HCT116 (cell line): Measurements from ENCODE around the gene CALML6. TPM values are rescaled to one million over a fixed set of nuclear protein-coding genes. Genes with fewer than 3 reads are reported as not detected.

Source experiments
- ATAC-seq: fragments of 200-7000 bp; cut with Tn5 transposase; 2 replicates; pipeline ENCODE4 v1.9.1; 2020; ENCODE audit warnings: mild to moderate bottlenecking, moderate library complexity
- BruUV-seq: library from RNA; stranded (reverse); fragments of 400-500 nt; replicated peaks from 2 replicates; lab custom pipeline; 2021; lab: Mats Ljungman, UMichigan
- CTCF ChIA-PET: fragments of 300-600 bp; sonication (Branson Sonifier 250); formaldehyde crosslinking; loops from one replicate; lab custom pipeline; 2021; ENCODE audit warnings: antibody characterized with exemption; lab: Charles Lee
- POLR2A ChIA-PET: fragments of 300-600, 350-600 bp; sonication (Branson Sonifier 250); formaldehyde crosslinking; loops from one replicate; lab custom pipeline; 2021; ENCODE audit warnings: antibody characterized with exemption; lab: Charles Lee
- RAD21 ChIA-PET, 2 experiments: fragments of 300-600 bp; sonication (Branson Sonifier 250); formaldehyde crosslinking; loops; one replicate each; lab custom pipeline; 2023; ENCODE audit warnings: low total read pairs in 2 of 2; ENCODE audit not compliant: uncharacterized antibody in 2 of 2, unreplicated experiment in 2 of 2, low non-redundant PET in 1 of 2; lab: Charles Lee
- DNase-seq: peaks from one replicate; pipeline ENCODE4 v3.0.0-alpha.2; 2010; ENCODE audit warnings: low read depth, low spot score
- H2AFZ ChIP-seq: fragments of 200-600 bp; shearing (Covaris generic), sonication (generic); 2 replicates; pipeline ENCODE4 v1.6.1; 2017; ENCODE audit warnings: low read depth, mixed run types, mixed read lengths, antibody characterized with exemption, low read length; ENCODE audit not compliant: poor library complexity, severe bottlenecking
- H3K27ac ChIP-seq: 2 replicates; pipeline ENCODE4 v1.5.1; 2012; ENCODE audit warnings: low read depth, low read length
- H3K27me3 ChIP-seq: fragments of 200-600 bp; sonication (generic); 2 replicates; pipeline ENCODE4 v1.6.1; 2016; ENCODE audit warnings: mixed run types, low read length, mixed read lengths; ENCODE audit not compliant: insufficient read depth
- H3K36me3 ChIP-seq, 2 experiments: fragments of 200-500 bp in 1 of 2; fragments of 200-600 bp in 1 of 2; sonication (Bioruptor generic) in 1 of 2; sonication (generic) in 1 of 2; 2 replicates each; pipeline versions ENCODE4 v1.5.1 to v1.6.1; 2014 to 2016; ENCODE audit warnings: low read length in 2 of 2, inconsistent platforms in 1 of 2, mixed read lengths in 1 of 2, mixed run types in 1 of 2; ENCODE audit not compliant: insufficient read depth in 2 of 2, control insufficient read depth in 1 of 2
- H3K4me1 ChIP-seq, 2 experiments: fragments of 200-600 bp in 1 of 2; sonication (generic) in 1 of 2; 2 replicates each; pipeline versions ENCODE4 v1.5.1 to v1.6.1; 2012 to 2017; ENCODE audit warnings: low read length in 2 of 2, inconsistent platforms in 1 of 2, mild to moderate bottlenecking in 1 of 2, mixed read lengths in 1 of 2, mixed run types in 1 of 2, moderate library complexity in 1 of 2; ENCODE audit not compliant: insufficient read depth in 2 of 2, control insufficient read depth in 1 of 2
- H3K4me2 ChIP-seq: fragments of 200-600 bp; sonication (generic); 2 replicates; pipeline ENCODE4 v1.6.1; 2017; ENCODE audit warnings: mixed run types, low read length, mixed read lengths
- H3K4me3 ChIP-seq, 2 experiments: fragments of 200-600 bp in 1 of 2; sonication (generic) in 1 of 2; replicated peaks in 1 of 2; 2 replicates each; pipeline ENCODE4 v1.5.1; 2011 to 2016; ENCODE audit warnings: low read length in 2 of 2, control low read depth in 1 of 2, low read depth in 1 of 2, mild to moderate bottlenecking in 1 of 2, mixed read lengths in 1 of 2, mixed run types in 1 of 2
- H3K79me2 ChIP-seq: fragments of 200-600 bp; sonication (generic); 2 replicates; pipeline ENCODE4 v1.6.1; 2017; ENCODE audit warnings: mild to moderate bottlenecking, mixed run types, low read length, moderate library complexity, mixed read lengths; ENCODE audit not compliant: insufficient read depth
- H3K9ac ChIP-seq: fragments of 200-600 bp; sonication (generic); 2 replicates; pipeline ENCODE4 v1.6.1; 2016; ENCODE audit warnings: low read length, mixed read lengths
- H3K9me2 ChIP-seq: fragments of 200-600 bp; sonication (generic), shearing (Covaris generic); 2 replicates; pipeline ENCODE4 v1.6.1; 2017; ENCODE audit warnings: mixed run types, mild to moderate bottlenecking, moderate library complexity; ENCODE audit not compliant: insufficient read depth
- H3K9me3 ChIP-seq, 2 experiments: fragments of 200-500 bp in 1 of 2; fragments of 200-600 bp in 1 of 2; sonication (Bioruptor generic) in 1 of 2; sonication (generic) in 1 of 2; 2 replicates each; pipeline ENCODE4 v1.6.1; 2014 to 2017; ENCODE audit warnings: low read length in 2 of 2, mixed read lengths in 2 of 2, inconsistent platforms in 1 of 2, low read depth in 1 of 2, mild to moderate bottlenecking in 1 of 2, mixed run types in 1 of 2, moderate library complexity in 1 of 2; ENCODE audit not compliant: control insufficient read depth in 1 of 2, insufficient read depth in 1 of 2
- H4K20me1 ChIP-seq: fragments of 200-600 bp; sonication (generic), shearing (Covaris generic); 2 replicates; pipeline ENCODE4 v1.6.1; 2017; ENCODE audit warnings: mixed run types, mild to moderate bottlenecking, moderate library complexity; ENCODE audit not compliant: insufficient read depth
- CBX3 ChIP-seq: IDR thresholded peaks from 2 replicates; pipeline ENCODE4 v1.6.1; 2012; ENCODE audit warnings: low read depth
- CEBPB ChIP-seq: IDR thresholded peaks from 2 replicates; pipeline ENCODE4 v1.6.1; 2012; ENCODE audit warnings: low read depth
- EGR1 ChIP-seq: IDR thresholded peaks from 2 replicates; pipeline ENCODE4 v1.6.1; 2012; ENCODE audit warnings: low read depth
- ELF1 ChIP-seq: IDR thresholded peaks from 2 replicates; pipeline ENCODE4 v1.6.1; 2012; ENCODE audit warnings: low read depth, borderline replicate concordance
- EZH2phosphoT487 ChIP-seq: fragments of 200-600 bp; IDR thresholded peaks from 2 replicates; pipeline ENCODE4 v1.6.1; 2018; ENCODE audit warnings: antibody characterized with exemption, borderline replicate concordance
- FOSL1 ChIP-seq: IDR thresholded peaks from 2 replicates; pipeline ENCODE4 v1.6.1; 2012; ENCODE audit warnings: low read depth
- JUND ChIP-seq: IDR thresholded peaks from 2 replicates; pipeline ENCODE4 v1.6.1; 2012
- POLR2A ChIP-seq: IDR thresholded peaks from 2 replicates; pipeline ENCODE4 v1.7.0; 2011; ENCODE audit warnings: borderline replicate concordance; ENCODE audit not compliant: insufficient read depth, insufficient read length; ENCODE audit errors: extremely low read depth
- POLR2AphosphoS5 ChIP-seq: IDR thresholded peaks from 2 replicates; pipeline ENCODE4 v1.6.1; 2011; ENCODE audit warnings: mild to moderate bottlenecking, low read depth, low read length, moderate library complexity
- RAD21 ChIP-seq: IDR thresholded peaks from 2 replicates; pipeline ENCODE4 v1.6.1; 2012; ENCODE audit warnings: low read depth, mild to moderate bottlenecking
- SIN3A ChIP-seq: IDR thresholded peaks from 2 replicates; pipeline ENCODE4 v1.6.1; 2012; ENCODE audit warnings: low read depth
- SP1 ChIP-seq: IDR thresholded peaks from 2 replicates; pipeline ENCODE4 v1.6.1; 2012; ENCODE audit warnings: low read depth
- SRF ChIP-seq: IDR thresholded peaks from 2 replicates; pipeline ENCODE4 v1.6.1; 2012; ENCODE audit warnings: low read depth
- TCF7L2 ChIP-seq: IDR thresholded peaks from 2 replicates; pipeline ENCODE4 v1.7.0; 2011; ENCODE audit warnings: borderline replicate concordance, inconsistent platforms; ENCODE audit not compliant: insufficient read depth, insufficient read length; ENCODE audit errors: extremely low read depth
- YY1 ChIP-seq: IDR thresholded peaks from 2 replicates; pipeline ENCODE4 v1.6.1; 2011; ENCODE audit warnings: low read length, low read depth, moderate library complexity, mild to moderate bottlenecking; ENCODE audit not compliant: insufficient replicate concordance; ENCODE audit errors: extremely low read depth
- ZFX ChIP-seq: fragments of 450-650 bp; IDR thresholded peaks from 2 replicates; pipeline ENCODE4 v1.6.1; 2017
- ZNF274 ChIP-seq: fragments of 200-500 bp; sonication (Bioruptor generic); IDR thresholded peaks from 2 replicates; pipeline ENCODE4 v1.6.1; 2014; ENCODE audit warnings: mild to moderate bottlenecking, low read depth, low read length, inconsistent platforms
- intact Hi-C: fragments of 100-400 bp; cut with micrococcal nuclease; formaldehyde crosslinking; loops from 2 replicates; pipeline ENCODE4 v1.10.0; 2022
- total RNA-seq: library from RNA; stranded (reverse); gene quantifications from one replicate; pipeline ENCODE4 v1.2.1, GENCODE V29; 2021; ENCODE audit not compliant: unreplicated experiment
- TF ChIP-seq, protein P1 (sequence below): IDR thresholded peaks from 2 replicates; pipeline ENCODE4 v1.6.1; 2011; ENCODE audit warnings: mild to moderate bottlenecking, low read length, moderate library complexity; ENCODE audit not compliant: insufficient replicate concordance; ENCODE audit errors: extremely low read depth
- TF ChIP-seq, protein P2 (sequence below): IDR thresholded peaks from 2 replicates; pipeline ENCODE4 v1.6.1; 2012
- TF ChIP-seq, protein P3 (sequence below): IDR thresholded peaks from 2 replicates; pipeline ENCODE4 v1.6.1; 2012

Gene CALML6
- total RNA-seq, 1 experiment from 2014 or later, result 2.3 TPM

DNA sequence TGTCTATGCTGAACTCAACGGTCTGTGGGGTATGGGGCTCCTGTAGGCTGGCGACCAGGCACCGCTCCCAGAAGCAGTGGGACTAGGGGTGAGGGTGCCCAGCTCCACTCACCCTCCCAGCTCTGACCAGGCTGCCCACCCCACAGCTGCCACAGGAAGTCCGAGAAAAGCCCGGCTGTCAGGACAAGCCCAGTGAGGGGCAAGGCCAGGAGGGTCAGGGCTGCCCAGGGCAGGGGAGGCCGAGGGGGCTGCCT is 7.6 kb downstream of the CALML6 start:
- Histone ChIP-seq H3K4me1 (peaks cover 11 to 24% of the 10 kb centered on the region in 2 experiments), H3K4me2 (no peak overlapping the region), H3K27ac (no peak overlapping the region; the same call in 1 of the 2 replicates), H2AFZ (no peak overlapping the region), H3K36me3 (no peaks in the 10 kb centered on the region), H3K9me2 (no peaks in the 10 kb centered on the region), H3K79me2 (0 out of 2 replicates have a peak, but pooled peaks cover 8% of the 10 kb centered on the region), H3K9me3 (no peaks in the 10 kb centered on the region), H3K9ac (no peak overlapping the region), H3K27me3 (no peaks in the 10 kb centered on the region), H3K4me3 (no peak overlapping the region), H4K20me1 (no peaks in the 10 kb centered on the region)
- no peak for ATAC-seq
- ChIA-PET RAD21 (no interaction called here), POLR2A (no interaction called here), CTCF (no interaction called here)
- intact Hi-C loops, result no loop called here
- no TSS peak for BruUV-seq
- TF ChIP-seq CBX3 (no peak), ELF1 (no peak), ZFX (no peak), TCF7L2 (no peak), SIN3A (no peak), EGR1 (no peak), YY1 (no peak), POLR2AphosphoS5 (no peak), CEBPB (no peak), RAD21 (no peak), EZH2phosphoT487 (no peak), POLR2A (no peak), SP1 (no peak), FOSL1 (no peak), JUND (no peak), SRF (no peak), ZNF274 (no peak)
- TF ChIP-seq, protein P1, sequence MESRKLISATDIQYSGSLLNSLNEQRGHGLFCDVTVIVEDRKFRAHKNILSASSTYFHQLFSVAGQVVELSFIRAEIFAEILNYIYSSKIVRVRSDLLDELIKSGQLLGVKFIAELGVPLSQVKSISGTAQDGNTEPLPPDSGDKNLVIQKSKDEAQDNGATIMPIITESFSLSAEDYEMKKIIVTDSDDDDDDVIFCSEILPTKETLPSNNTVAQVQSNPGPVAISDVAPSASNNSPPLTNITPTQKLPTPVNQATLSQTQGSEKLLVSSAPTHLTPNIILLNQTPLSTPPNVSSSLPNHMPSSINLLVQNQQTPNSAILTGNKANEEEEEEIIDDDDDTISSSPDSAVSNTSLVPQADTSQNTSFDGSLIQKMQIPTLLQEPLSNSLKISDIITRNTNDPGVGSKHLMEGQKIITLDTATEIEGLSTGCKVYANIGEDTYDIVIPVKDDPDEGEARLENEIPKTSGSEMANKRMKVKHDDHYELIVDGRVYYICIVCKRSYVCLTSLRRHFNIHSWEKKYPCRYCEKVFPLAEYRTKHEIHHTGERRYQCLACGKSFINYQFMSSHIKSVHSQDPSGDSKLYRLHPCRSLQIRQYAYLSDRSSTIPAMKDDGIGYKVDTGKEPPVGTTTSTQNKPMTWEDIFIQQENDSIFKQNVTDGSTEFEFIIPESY, result no peak
- TF ChIP-seq, protein P2, sequence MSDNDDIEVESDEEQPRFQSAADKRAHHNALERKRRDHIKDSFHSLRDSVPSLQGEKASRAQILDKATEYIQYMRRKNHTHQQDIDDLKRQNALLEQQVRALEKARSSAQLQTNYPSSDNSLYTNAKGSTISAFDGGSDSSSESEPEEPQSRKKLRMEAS, result no peak
- TF ChIP-seq, protein P3, sequence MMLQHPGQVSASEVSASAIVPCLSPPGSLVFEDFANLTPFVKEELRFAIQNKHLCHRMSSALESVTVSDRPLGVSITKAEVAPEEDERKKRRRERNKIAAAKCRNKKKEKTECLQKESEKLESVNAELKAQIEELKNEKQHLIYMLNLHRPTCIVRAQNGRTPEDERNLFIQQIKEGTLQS, result no peak
- DNase-seq, result no peak
